ENCODE data around the gene NADSYN1.

NADSYN1 gene

DNA sequence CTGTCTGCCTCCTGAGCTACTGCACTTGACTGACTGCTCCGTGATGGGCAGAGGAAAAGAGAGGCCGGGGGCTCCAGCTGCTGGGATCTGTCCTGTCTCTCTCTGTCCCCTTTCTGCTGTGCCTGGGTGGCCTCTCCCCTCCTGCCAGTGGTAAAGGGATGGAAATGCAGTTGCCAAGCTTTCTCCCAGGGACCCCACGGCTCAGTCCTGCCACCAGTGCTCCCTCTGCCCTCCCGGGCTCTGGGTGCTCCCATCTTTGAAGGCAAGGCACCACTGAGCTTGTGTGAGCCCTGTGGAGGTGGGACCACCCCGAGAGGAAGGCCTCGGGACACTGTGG, 32.0 kb downstream of the NADSYN1 start:
- no peak for DNase-seq (ENCODE audit: low spot score in 2 of 2)
- H3K36me3 Mint-ChIP-seq: peaks cover 86% of the 10 kb centered on the region
- ATAC-seq: no peak
- no peak overlapping the region for H3K27ac Mint-ChIP-seq
- H3K4me1 Mint-ChIP-seq: peaks cover 36% of the 10 kb centered on the region
- H3K9me3 Mint-ChIP-seq: no peaks in the 10 kb centered on the region
- H3K4me3 Mint-ChIP-seq: no peak overlapping the region

DNA sequence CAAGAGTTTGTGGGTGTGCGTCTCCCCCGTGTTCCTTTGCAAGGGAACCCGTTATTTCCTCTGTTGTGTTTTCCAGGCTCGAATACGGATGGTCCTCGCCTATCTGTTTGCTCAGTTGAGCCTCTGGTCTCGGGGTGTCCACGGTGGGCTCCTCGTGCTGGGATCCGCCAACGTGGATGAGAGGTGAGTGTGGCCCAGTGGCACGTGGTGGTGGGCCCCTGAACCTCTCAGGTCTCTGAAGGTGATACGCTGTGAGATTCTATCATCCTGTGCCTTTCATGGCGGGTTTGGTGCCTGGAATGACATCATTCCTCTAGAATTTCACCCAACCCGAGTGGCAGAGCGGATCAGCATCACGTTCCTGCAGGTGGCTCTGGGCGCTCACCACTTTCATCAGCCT, 32.5 kb downstream of the NADSYN1 start:
- ATAC-seq (no peak), DNase-seq (ENCODE audit: low spot score in 2 of 2) (no peak)
- Mint-ChIP-seq H3K4me3 (no peak overlapping the region), H3K9me3 (no peaks in the 10 kb centered on the region), H3K27ac (no peak overlapping the region), H3K36me3 (peaks cover 82% of the 10 kb centered on the region), H3K4me1 (peaks cover 36% of the 10 kb centered on the region)

DNA sequence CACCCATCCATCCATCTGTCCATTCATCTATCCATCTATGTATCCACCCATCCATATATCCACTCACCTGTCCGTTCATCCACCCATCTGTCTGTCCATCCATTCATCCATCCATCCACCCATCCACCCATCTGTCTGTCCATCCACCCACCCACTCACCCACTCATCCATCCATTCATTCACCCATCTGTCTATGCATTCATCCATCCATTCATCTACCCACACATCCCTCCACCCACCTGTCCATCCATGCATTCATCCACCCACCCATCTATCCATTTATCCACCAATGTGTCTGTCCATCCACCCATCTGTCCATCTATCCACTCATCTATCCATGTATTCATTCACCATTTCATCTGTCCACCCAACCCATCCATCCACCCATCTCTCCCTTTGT, 33.3 kb downstream of the NADSYN1 start:
- H3K27ac Mint-ChIP-seq: no peak overlapping the region
- no peak for ATAC-seq
- H3K36me3 Mint-ChIP-seq: peaks cover 73% of the 10 kb centered on the region
- peaks cover 39% of the 10 kb centered on the region for H3K4me1 Mint-ChIP-seq
- no peak for DNase-seq (ENCODE audit: low spot score in 2 of 2)
- H3K9me3 Mint-ChIP-seq: no peaks in the 10 kb centered on the region
- no peak overlapping the region for H3K4me3 Mint-ChIP-seq

DNA sequence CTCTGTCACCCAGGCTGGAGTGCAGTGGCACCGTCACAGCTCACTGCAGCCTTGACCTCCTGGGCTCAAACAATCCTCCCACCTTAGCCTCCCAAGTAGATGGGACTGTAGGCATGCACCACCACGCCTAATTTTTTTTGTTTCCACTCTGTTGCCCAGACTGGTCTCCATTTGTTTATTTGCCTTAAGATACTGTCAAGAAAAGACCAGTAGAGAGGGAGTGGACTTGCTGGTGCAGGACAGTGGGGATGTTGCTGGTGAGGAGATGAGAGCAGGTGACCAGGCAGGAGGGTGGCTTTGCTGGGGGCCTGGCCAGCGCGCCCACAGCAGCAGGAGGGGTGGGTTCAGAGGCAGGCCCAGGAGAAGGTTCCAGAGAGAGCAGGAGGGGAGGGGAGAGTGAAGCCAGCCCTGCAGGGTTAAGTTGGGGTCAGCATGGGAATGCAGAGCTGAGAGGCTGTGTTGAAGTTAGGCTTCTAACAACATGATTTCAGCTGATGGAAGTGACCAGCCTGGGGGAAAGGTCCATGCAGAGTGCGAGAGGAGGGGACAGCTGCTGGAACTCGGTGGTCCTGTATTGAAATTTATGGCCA, 35.8 kb downstream of the NADSYN1 start:
- H3K27ac Mint-ChIP-seq: peak overlapping the region; percentile 96
- DNase-seq (ENCODE audit: low spot score in 2 of 2) (no peak), ATAC-seq (no peak)
- peaks cover 48% of the 10 kb centered on the region for H3K4me1 Mint-ChIP-seq
- no peaks in the 10 kb centered on the region for H3K9me3 Mint-ChIP-seq
- peak overlapping the region; percentile 25 for H3K4me3 Mint-ChIP-seq
- H3K36me3 Mint-ChIP-seq: peaks cover 75% of the 10 kb centered on the region

- Mint-ChIP-seq H3K27ac (peak overlapping the region; percentile 96), H3K4me1 (peaks cover 48% of the 10 kb centered on the region), H3K9me3 (no peaks in the 10 kb centered on the region), H3K36me3 (peaks cover 80% of the 10 kb centered on the region), H3K4me3 (peak overlapping the region; percentile 25)
- ATAC-seq (peak; percentile 93), DNase-seq (ENCODE audit: low spot score in 2 of 2) (peak; percentile 15 to 66)
Measured at GRCh38 chr11:71489311-71490043, 36.5 kb downstream of the NADSYN1 start.

DNA sequence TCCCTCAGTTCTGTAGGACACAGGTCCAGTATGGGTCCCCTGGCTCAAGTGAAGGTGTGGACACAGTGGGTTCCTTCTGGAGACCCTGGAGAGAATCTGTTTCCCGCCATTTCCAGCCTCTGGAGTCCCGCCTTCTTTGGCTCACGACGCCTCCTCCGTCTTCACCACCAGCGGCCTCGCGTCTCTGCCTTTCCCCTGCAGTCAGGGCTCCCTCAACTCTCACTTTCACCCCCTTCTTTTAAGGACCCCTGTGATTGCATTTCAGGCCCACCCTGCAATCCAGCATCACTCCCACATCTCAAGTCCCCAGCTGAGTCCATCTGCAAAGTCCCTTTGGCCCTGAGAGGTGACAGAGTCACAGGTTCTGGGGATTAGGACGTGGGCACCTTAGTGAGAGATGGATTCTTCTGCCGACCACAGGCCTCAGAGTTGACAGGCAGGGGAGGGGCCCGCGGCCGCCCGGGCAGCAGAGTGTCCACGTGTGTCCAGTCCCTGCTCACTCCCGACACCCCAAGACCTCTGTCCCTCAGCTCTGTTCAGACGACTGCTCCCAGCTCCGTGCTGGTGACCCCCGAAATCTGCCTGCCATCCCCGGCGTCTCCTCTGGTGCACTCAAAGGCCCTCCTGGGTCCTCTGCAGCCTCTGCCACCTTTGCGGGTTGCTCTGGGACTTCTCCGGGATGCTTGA, 37.2 kb downstream of the NADSYN1 start:
- no peak for DNase-seq (ENCODE audit: low spot score in 2 of 2)
- peaks cover 80% of the 10 kb centered on the region for H3K36me3 Mint-ChIP-seq
- no peak for ATAC-seq
- no peak overlapping the region for H3K4me3 Mint-ChIP-seq
- H3K27ac Mint-ChIP-seq: peak overlapping the region; percentile 96
- peaks cover 45% of the 10 kb centered on the region for H3K4me1 Mint-ChIP-seq
- H3K9me3 Mint-ChIP-seq: no peaks in the 10 kb centered on the region

- Mint-ChIP-seq H3K36me3 (peaks cover 80% of the 10 kb centered on the region), H3K27ac (peak overlapping the region; percentile 96), H3K4me3 (no peak overlapping the region), H3K9me3 (no peaks in the 10 kb centered on the region), H3K4me1 (peaks cover 39% of the 10 kb centered on the region)
- DNase-seq (ENCODE audit: low spot score in 2 of 2) (no peak), ATAC-seq (no peak)
Measured at GRCh38 chr11:71490731-71491390, 37.9 kb downstream of the NADSYN1 start.

GRCh38 chr11:71491531-71491930, 38.5 kb downstream of the NADSYN1 start:
- Mint-ChIP-seq H3K4me3 (no peak overlapping the region), H3K27ac (peak overlapping the region; percentile 83), H3K4me1 (peaks cover 35% of the 10 kb centered on the region), H3K36me3 (peaks cover 80% of the 10 kb centered on the region), H3K9me3 (no peaks in the 10 kb centered on the region)
- ATAC-seq (no peak), DNase-seq (ENCODE audit: low spot score in 2 of 2) (no peak)

GRCh38 chr11:71491940-71492339, 38.9 kb downstream of the NADSYN1 start:
- ATAC-seq (no peak), DNase-seq (ENCODE audit: low spot score in 2 of 2) (peak in 1 of 2 donors; percentile 42)
- H3K36me3 Mint-ChIP-seq: peaks cover 80% of the 10 kb centered on the region
- H3K4me3 Mint-ChIP-seq: no peak overlapping the region
- peak overlapping the region; percentile 68 for H3K27ac Mint-ChIP-seq
- peaks cover 35% of the 10 kb centered on the region for H3K4me1 Mint-ChIP-seq
- no peaks in the 10 kb centered on the region for H3K9me3 Mint-ChIP-seq

- Mint-ChIP-seq H3K4me3 (no peak overlapping the region), H3K4me1 (peaks cover 12% of the 10 kb centered on the region), H3K36me3 (peaks cover 86% of the 10 kb centered on the region), H3K9me3 (no peaks in the 10 kb centered on the region), H3K27ac (peak overlapping the region; percentile 0)
- DNase-seq (ENCODE audit: low spot score in 2 of 2): no peak
- ATAC-seq: no peak
Measured at GRCh38 chr11:71495286-71496230, 42.6 kb downstream of the NADSYN1 start.

GRCh38 chr11:71496421-71496820, 43.4 kb downstream of the NADSYN1 start:
- DNase-seq (ENCODE audit: low spot score in 2 of 2) (no peak), ATAC-seq (no peak)
- Mint-ChIP-seq H3K27ac (no peak overlapping the region), H3K4me3 (no peak overlapping the region), H3K36me3 (peaks cover 94% of the 10 kb centered on the region), H3K4me1 (peaks cover 8% of the 10 kb centered on the region), H3K9me3 (no peaks in the 10 kb centered on the region)

GRCh38 chr11:71498091-71498490, 45.1 kb downstream of the NADSYN1 start:
- peaks cover 84% of the 10 kb centered on the region for H3K36me3 Mint-ChIP-seq
- no peak overlapping the region for H3K4me3 Mint-ChIP-seq
- H3K9me3 Mint-ChIP-seq: no peaks in the 10 kb centered on the region
- DNase-seq (ENCODE audit: low spot score in 2 of 2): no peak
- H3K4me1 Mint-ChIP-seq: no peaks in the 10 kb centered on the region
- no peak overlapping the region for H3K27ac Mint-ChIP-seq
- ATAC-seq: no peak

- Mint-ChIP-seq H3K27ac (no peak overlapping the region), H3K36me3 (peaks cover 74% of the 10 kb centered on the region), H3K4me3 (no peak overlapping the region), H3K4me1 (no peaks in the 10 kb centered on the region), H3K9me3 (no peaks in the 10 kb centered on the region)
- ATAC-seq (no peak), DNase-seq (ENCODE audit: low spot score in 2 of 2) (no peak)
Measured at GRCh38 chr11:71499125-71499524, 46.1 kb downstream of the NADSYN1 start.

DNA sequence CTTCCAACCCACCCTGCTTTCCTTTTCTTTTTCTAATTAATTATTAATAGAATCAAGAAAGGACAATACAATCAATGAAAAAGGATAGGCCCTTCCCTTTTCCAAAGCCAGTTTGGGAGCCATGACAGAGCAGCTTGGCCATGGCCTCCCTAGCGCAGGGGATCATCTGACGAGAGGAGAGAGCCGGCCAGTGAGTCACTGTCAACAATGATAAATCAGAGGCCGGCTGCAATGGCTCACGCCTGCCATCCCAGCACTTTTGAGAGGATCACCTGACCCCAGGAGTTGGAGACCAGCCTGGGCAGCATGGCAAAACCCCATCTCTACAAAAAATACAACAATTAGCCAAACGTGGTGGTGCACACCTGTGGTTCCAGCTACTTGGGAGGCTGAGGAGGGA, 46.5 kb downstream of the NADSYN1 start:
- DNase-seq (ENCODE audit: low spot score in 2 of 2): no peak
- Mint-ChIP-seq H3K4me1 (no peaks in the 10 kb centered on the region), H3K27ac (no peak overlapping the region), H3K36me3 (peaks cover 73% of the 10 kb centered on the region), H3K9me3 (no peaks in the 10 kb centered on the region), H3K4me3 (no peak overlapping the region)
- ATAC-seq: no peak

- H3K4me3 Mint-ChIP-seq: no peak overlapping the region
- ATAC-seq (no peak), DNase-seq (ENCODE audit: low spot score in 2 of 2) (no peak)
- H3K9me3 Mint-ChIP-seq: no peaks in the 10 kb centered on the region
- H3K4me1 Mint-ChIP-seq: no peaks in the 10 kb centered on the region
- peaks cover 66% of the 10 kb centered on the region for H3K36me3 Mint-ChIP-seq
- no peak overlapping the region for H3K27ac Mint-ChIP-seq
Measured at GRCh38 chr11:71500601-71501021, 47.6 kb downstream of the NADSYN1 start.

Data from stimulated activated effector memory CD8-positive, alpha-beta T cell treated with anti-CD3 and anti-CD28 coated beads, Interleukin-12 subunit alpha, Interleukin-12 subunit beta, amount 100 ng/mL, for 72 hours (primary cell).